ENCODE data around the gene RAPGEFL1. TPM values are rescaled to one million over a fixed set of nuclear protein-coding genes. Genes with fewer than 3 reads are reported as not detected.

Gene RAPGEFL1
- total RNA-seq, 4 donors from 2014 or later, result 2.4 to 7.3 (median 5.2) TPM

DNA sequence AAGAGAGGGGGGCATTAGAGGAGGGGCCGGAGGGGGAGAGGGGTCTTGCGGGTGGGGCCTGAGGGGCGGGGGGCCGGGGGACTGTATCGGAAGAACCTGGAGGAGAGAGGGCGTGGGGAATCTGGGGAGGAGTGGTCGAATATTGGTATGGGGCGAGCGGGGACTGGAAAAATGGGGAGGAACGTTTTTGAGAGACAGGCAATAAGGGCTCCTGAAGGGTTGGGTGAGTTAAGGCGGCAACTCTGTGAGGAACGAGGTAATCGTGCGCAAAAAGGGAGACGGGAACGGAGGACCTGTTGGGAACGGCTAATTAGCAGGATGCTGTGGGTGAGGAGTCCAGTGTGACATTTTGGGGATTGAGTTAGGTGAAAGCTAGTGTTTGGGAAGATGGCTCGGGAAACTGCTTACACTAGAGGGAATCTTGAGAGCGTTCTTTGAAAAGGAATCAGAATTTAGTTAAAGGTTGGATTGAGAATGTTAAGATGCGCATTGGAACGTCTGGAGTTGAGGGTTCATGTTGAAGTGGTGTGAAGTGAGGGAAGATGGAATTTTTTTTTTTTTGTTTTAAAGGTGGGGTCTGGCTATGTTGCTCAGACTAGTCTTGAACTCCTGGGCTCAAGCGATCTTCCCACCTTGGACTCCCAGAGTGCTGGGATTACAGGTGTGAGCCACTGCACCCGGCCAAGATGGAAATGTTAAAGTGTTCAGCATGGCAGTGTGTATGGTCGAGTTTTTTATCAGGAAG lies 42.5 kb downstream of the RAPGEFL1 start:
- TF ChIP-seq, protein P1, sequence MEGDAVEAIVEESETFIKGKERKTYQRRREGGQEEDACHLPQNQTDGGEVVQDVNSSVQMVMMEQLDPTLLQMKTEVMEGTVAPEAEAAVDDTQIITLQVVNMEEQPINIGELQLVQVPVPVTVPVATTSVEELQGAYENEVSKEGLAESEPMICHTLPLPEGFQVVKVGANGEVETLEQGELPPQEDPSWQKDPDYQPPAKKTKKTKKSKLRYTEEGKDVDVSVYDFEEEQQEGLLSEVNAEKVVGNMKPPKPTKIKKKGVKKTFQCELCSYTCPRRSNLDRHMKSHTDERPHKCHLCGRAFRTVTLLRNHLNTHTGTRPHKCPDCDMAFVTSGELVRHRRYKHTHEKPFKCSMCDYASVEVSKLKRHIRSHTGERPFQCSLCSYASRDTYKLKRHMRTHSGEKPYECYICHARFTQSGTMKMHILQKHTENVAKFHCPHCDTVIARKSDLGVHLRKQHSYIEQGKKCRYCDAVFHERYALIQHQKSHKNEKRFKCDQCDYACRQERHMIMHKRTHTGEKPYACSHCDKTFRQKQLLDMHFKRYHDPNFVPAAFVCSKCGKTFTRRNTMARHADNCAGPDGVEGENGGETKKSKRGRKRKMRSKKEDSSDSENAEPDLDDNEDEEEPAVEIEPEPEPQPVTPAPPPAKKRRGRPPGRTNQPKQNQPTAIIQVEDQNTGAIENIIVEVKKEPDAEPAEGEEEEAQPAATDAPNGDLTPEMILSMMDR (IDR thresholded peaks at IDR 0.05; ENCODE audit: low read depth), result no peak

DNA sequence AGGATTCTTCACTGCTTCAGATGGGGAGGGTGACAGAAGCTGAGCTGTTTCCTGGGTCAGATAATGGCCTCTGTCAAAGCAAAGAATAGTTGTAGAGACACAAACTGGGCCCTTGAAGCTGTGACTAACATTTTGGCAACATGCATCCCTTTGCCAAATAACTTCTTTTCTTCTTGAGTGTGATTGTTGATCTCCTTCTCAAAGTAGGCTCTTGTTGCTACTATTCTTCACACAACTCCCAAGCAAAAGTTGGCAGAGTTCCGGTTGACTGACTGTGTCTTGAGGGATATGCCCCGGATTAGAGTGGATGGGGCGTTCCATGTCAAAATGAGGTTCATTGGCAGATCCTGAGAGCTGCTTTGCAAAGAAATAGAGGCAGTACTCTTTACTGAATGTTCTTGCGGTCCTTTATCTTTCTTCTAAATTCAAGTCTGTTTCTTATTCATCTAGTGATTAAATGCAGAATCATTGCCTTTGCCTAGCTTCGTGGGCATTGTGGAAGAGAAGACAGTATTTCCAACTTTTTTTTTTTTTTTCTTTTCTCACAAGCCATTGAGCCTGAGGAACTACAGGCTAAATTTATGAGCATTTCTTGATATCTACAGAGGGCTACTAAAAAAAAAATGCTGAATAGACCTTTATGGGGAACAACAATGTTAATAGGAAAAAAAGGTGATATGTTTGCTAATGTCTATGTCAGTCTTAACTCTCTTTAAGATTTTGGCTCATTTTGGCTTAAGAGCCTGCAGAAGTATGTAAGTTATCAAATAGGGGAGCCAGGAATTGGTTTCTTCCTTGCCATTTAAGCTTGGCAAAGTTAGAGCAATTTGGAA lies 47.7 kb downstream of the RAPGEFL1 start:
- TF ChIP-seq, protein P1 (IDR thresholded peaks at IDR 0.05; ENCODE audit: low read depth), result no peak

DNA sequence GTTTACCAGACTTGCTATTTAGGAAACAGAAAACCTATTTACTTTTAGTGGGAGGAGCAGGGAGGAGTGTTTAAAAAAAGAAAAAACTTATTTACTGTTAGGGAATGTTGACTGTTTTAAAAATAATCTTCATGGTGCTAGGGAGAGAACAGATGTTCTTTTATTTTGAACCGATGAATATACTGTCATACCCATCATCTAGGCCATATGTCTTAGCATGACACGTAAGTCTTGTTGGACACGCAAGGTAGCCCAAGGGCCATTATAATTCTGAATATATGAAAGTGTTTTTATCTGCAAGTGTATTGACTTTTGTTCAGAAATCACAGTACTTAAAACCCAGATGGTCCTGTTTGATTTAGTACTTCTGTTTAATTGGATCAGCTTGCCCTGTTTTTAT lies 53.4 kb downstream of the RAPGEFL1 start:
- TF ChIP-seq, protein P1 (IDR thresholded peaks at IDR 0.05; ENCODE audit: low read depth), result no peak

DNA sequence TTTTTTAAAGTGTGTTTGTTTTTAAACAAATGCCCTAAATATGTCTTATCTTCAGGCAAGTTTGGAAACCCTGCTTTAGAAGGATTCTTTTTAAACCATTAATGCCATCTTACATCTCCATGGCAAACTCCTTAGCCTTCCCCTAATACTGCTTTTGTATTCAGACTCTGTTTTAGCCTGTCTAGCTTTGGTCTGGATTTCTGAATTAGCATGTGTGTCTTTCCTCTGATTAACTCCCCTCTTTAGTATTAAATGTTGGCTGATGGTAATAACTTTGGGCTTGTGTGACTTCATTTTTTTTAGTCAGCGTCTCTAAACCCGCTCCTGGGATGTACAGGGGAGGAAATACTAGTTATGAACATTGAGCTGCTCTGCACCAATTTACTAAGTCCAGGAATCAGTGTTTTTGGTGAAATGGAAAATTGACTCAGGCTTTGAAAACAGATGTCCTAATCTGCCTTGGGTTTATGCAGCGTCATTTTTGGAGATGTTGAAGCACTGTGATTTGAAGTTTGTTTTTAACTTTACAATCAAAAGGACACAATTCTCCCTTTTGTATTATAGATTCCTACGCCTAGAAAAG lies 64.1 kb downstream of the RAPGEFL1 start:
- TF ChIP-seq, protein P1 (IDR thresholded peaks at IDR 0.05; ENCODE audit: low read depth), result no peak

DNA sequence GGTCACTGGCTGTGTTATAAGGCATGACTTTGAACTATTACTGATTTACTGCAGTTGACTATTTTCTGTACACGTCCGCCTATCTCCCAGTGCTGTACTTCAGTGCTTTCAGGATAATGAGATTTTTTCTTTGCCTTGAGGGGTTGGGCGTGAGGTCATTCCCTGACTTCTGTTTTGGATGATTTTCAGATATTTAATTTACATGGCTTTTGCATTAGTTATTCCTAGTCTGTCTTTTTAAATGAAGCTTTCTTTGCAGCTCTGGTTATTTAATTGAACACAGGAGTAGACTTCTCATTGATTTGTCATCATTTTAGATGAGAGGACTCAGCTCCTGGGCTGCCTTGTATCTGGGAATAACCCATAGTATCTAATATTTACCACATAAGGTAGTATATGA lies 65.5 kb downstream of the RAPGEFL1 start:
- TF ChIP-seq, protein P1 (IDR thresholded peaks at IDR 0.05; ENCODE audit: low read depth), result no peak

DNA sequence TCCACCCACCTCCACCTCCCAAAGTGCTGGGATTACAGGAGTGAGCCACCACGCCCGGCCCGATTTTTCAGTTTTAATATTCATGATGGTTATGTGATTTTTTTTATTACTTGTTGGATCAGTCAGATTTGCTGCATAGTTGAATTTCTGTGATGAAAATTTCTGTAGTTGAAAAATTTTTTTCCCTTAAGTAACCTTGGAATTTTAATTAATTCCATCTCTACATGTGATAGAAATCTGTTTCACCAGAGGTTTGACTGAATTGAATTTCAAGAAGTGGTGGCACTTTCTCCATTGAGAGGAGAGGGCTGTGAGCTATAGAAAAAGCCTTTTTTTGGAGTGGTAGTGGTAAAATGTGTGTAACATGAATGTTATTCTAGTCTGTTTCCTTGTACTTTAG lies 66.5 kb downstream of the RAPGEFL1 start:
- TF ChIP-seq, protein P1 (IDR thresholded peaks at IDR 0.05; ENCODE audit: low read depth), result no peak

DNA sequence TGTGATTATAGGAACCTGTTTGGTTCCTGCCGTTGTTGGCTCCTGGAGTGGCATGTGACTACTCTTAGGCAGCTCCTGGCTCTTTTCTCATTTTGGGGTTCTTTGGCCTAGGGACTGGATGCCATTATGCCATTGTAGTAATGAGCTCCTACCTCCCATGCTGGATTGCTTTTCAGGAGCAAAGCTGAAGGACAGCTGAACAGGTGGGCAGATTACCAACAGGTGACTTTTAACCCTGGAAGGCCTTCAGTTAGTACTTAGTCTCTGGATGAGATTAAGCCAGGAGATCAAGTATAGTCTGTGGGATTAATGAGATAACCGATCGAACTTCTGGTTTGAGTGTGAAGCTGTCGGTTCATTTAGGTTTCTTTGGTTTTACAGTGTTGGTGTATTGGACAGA lies 67.0 kb downstream of the RAPGEFL1 start:
- TF ChIP-seq, protein P1 (IDR thresholded peaks at IDR 0.05; ENCODE audit: low read depth), result no peak

All from subcutaneous adipose tissue (tissue), 4 donors.